Esophagus mucosa (tissue), 1 donor: ENCODE data around the gene DCDC2. TPM values are rescaled to one million over a fixed set of nuclear protein-coding genes. Genes with fewer than 3 reads are reported as not detected.
"Not testable (repeated sequence)": the region's sequence is repeated elsewhere in the genome, so short reads cannot be mapped to it uniquely, and the experiment has no call there.

Source experiments
- ATAC-seq: fragments of 200-7000 bp; cut with Tn5 transposase; one replicate; pipeline ENCODE4 v1.9.1; 2020
- total RNA-seq: library from RNA; stranded (reverse); gene quantifications from one replicate; pipeline ENCODE4 v1.2.4, GENCODE V29; 2023
- donor health status: DM: yes; HTN: yes; CAD: no.

DCDC2 gene
- total RNA-seq, 1 donor from 2014 or later: not detected

DNA sequence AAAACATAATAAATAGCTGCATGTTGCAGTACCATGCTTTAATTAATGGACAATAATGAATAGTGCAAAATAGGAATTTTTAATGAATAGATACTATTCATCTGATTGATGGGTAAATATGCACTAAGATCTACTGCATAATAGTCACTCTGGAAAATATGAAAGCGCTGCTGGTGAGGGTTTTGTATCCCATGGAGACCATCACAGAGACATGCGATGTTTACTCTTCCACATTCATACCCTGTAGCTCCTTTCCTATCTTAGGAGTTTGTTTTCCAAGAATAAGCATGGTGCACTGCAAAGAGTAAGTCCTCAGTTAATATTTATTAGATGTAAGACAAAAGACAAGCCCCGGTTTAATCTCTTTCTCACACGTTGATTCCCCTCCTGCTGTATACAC, 150.4 kb downstream of the DCDC2 start:
- no peak for ATAC-seq

DNA sequence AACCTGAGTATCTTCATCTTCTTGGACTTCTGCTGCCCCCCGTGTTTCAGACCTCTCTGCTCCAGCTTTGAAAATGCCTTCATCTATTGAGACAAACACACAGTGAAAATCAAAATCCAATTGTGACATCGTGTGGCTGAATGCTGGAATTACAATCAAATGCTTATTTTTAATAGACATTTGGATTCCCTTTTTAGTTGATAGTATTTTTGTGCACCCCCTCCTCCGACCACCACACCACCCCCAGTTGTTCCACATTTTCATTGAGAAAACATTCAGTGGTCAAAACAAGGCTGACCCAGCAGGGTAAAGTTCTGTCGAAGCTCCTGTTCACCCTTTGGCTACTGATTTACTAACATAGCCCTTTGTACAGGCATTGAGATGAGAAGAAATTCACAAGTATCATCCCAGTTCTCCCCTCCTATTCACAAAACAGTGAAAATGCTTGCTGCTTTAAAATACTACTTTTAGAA, 152.8 kb downstream of the DCDC2 start:
- no peak for ATAC-seq

DNA sequence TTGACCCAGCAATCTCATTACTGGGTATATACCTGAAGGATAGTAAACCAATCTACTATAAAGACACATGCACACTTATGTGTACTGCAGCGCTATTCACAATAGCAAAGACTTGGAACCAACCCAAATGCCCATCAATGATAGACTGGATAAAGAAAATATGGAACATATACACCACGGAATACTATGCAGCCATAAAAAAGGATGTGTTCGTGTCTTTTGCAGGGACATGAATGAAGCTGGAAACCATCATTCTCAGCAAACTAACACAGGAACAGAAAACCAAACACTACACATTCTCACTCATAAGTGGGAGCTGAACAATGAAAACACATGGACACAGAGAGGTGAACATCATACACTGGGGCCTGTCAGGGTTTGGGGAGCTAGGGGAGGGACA, 153.7 kb downstream of the DCDC2 start:
- ATAC-seq: not testable (repeated sequence)

DNA sequence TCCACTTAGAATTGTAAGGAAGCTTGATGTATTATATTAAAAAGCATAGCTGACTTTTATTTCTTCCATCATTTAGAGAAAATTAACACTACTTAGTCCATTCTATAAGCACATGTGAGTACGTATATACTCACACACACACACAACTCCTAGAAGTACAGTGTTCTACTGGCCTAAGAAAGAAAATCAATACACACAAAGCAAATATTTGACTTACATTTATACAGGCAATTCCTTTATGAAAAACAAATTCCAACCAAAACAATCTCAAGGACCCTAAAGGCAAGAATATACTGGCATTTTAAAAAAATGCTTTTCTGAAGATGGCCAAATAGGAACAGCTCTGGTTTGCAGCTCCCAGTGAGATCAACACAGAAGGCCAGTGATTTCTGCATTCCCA, 160.0 kb downstream of the DCDC2 start:
- no peak for ATAC-seq

DNA sequence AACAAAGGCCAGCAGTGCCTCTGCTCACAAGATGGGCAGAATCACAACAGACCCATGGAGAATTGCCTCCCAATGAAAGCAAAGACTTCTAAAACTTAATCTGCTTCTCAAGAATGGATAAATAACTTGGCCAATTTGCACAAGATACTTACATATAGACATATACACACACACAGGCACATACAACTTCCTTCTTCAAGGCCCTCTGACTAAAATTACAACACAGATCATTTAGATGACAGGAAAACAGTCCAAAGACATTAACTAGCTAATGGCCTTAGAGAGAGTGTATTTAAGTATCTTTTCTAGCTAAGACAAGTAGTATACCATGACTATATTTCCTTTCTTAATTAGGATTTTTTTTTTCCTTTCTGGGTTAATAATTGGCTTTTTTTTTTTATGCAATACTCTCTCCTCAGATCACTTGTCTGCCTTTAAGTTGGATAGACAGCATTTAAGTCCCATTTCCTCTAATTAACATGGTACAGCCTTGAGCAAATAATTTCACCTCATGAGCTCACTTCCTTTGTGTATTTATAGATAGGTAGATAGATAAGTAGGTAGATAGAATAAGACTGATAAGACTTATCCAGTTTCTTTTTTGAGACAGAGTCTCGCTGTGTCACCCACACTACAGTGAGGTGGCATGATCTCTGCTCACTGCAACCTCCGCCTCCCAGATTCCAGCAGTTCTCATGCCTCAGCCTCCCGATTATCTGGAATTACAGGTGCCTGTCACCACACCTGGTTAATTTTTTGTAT, 161.8 kb downstream of the DCDC2 start:
- ATAC-seq: no peak

DNA sequence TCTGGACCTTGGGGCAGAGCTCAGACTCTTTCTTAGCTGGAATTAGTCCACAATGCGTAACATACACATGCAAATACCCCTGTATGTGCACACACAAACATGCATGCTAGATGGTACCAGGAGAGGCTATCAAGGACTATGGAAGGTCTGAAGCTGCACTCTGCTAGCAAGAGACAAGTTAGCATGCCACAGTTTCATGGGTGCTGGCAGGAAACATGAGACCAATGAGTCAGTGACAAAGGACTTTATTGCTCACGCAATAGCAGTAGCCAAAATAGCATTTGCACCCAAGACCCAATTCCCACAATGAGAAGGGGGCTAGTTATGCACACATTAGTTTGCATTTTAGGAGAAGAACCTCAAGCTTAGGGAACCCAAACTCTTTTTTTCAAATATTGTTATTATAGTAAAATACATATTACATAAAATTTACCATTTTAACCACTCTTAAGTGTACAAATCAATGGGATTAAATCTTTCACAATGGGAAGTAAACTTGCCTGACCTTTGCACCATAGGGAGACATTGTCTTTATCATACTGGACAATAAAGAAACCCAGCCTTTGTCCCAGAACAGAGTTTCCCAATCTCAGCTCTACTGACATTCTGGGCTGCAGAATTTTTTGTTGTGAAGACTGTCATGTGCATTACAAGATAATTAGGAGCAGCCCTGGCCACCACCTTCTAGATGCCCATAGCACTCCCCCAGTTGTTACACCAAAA, 162.7 kb downstream of the DCDC2 start:
- no peak for ATAC-seq

DNA sequence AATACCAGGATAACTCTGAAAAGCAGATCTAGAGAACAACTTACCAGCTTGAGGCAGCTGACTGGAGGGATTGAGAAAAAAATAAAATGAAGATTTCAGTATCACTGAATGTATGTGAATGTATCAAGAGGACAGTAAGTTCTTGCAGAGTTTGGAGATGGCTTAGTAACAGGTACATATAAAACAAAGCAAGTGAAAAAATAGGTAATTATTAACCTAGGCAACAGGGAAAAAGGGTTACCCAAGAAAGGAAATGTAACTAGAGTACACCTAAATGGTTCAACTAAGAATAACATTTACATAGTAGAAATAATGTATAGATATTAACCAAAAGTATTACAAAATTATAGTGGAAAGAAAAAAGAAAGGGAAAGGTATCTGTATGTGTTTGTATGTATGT, 164.5 kb downstream of the DCDC2 start:
- ATAC-seq: no peak

DNA sequence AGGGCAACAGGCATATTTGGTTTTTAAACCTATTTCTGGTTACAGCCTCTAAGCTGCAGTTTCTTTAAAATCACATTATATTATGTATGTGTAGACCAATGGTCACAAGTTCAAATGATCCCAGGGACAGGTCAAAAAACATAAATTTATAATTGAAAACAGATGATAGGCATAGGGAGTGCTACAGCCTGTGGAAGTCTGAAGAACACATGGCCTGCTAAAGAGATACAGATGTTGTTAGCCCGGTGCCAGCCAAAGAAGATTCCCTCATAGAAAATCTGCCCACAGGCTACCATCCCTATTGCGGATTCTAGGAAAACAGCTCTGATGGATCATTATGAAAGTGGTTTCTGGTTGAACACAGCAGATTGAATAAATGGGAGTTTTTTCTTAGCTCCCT, 166.5 kb downstream of the DCDC2 start:
- no peak for ATAC-seq

DNA sequence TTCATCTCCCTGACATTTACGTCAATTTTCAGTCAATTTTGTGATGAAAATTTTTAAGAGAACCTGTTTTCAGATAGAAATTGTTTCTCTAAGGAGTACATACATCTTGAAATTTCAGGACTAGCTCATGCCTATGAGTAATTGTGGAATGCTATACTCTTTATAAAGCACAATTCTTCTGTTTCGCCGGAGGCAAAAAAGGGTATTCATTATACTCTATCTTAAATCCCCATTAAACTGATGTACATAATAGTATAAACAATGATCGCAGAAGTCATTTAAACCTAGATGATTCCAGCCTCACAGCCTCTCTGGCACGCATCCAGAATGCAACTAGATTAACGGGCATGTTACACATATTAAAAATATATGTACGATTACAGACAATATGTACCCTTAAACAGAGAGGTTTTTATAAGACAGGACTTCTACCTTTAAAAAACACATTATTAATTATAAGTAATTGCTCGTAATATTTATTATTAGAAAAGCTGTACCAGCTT, 169.2 kb downstream of the DCDC2 start:
- no peak for ATAC-seq

DNA sequence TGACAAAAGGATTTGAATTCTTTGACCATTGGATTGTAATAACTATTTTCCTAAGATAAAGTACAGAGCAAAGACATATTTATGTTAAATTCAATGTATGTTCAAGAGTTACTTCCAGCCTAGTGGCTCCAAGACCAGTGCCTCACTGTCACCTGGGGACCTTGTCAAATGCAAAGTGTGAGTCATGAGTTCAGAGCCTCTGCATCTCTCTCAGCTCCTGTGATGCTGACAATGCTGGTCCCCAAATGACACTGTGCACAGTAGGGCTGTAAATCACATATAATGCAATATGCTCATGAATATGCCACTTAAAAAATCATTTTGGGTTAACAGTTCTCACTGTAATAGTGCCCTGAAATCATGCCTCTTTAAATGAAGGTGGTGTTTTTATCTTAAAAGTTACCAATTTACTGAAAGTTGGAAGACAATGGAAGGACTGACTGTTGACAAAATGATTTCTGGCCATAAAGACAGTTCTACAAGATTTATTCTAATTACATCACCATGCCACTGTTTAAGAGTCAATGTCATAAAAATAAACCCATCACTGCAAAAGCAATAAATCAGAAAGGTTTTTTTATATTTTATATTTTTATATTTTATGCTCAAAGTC, 169.8 kb downstream of the DCDC2 start:
- no peak for ATAC-seq

DNA sequence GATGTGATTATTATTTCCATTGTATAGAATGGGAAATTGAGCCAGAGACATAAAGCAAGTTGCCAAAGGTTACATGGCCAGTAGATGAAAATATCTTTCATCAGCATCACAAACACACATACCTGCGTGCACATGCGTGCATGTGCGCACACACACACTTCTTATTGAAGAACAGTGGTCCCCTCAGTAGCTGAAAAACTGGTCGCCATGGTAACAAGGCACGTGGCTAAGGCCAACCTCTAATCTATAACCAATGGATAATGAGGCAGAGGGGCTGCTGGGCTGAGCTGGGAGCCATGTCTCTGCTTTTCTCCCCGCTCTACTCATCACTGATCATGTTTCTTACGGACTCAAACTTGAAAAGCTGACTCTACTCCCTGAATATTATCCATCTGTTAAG, 171.5 kb downstream of the DCDC2 start:
- ATAC-seq: no peak

DNA sequence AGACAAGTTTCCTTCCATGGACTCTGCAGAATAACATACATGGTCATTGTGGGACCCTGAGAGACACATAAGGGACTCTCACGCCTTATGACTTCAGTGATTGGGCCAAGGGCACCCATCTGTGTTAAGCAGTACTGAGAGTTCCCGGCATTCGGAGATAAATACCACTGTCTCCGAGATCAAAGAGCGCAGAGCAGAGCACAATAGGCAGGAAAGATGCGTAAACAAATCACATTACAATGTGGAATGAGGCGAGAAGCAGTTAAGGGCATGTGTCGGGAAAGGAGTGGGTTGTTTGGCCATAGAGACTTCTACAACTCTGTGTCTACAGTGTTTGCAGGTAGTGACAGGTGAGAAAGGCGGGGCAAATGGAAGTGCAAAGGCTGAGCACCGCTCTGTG, 174.3 kb downstream of the DCDC2 start:
- ATAC-seq: no peak

DNA sequence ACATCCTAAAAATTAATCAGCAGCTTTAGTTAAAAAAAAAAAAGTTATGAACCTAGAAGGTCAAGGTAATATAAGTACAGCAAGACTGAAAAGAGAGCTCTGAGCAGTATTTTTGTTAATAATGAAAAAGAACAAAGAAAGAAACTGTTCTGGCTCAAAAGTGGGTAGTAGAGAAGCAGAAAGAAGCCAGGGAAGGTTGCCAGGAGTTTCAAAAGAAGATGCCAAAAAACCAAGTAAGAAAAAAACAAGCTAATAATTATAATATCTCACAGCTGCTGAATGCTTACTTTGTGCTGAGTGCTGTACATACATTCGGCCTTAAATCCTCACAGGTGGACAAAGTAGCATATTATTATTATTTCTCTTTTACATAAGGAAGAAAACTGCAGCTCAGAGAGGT, 200.0 kb downstream of the DCDC2 start:
- no peak for ATAC-seq

DNA sequence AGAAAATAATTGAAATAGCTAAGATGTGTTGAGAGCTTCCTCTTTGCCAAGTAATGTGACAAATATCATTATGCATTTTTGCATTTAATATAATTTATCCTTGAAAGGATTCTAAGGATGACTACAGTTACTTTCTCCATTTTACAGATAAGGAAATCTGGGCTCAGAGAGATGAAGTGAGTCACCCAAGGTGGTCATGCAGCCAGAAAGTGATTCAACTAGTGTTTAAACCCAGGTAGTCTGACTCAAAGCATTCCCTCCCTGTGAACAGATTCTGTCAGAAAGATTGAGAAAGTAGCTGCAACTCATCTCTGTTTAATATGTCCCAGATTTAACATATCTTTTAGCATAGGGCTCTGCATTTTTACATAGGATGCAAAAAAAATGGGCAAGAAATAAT, 203.7 kb downstream of the DCDC2 start:
- no peak for ATAC-seq

DNA sequence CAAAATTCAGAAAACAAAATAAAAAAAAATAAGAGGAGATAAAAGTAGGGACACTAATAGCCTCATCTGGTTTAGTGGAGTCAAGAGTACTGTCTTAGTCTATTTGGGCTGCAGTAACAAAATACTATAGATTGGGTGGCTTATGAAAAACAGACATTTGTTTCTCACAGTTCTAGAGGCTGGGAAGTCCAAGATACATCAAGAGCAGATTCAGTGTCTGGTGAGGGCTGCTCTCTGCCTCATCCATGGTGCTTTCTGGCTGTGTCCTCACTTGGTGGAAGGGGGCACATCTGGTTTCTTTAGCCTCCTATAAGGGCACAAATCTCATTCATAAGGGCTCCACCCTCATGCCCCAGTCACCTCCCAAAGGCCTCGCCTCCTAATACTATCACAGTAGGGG, 205.8 kb downstream of the DCDC2 start:
- no peak for ATAC-seq

DNA sequence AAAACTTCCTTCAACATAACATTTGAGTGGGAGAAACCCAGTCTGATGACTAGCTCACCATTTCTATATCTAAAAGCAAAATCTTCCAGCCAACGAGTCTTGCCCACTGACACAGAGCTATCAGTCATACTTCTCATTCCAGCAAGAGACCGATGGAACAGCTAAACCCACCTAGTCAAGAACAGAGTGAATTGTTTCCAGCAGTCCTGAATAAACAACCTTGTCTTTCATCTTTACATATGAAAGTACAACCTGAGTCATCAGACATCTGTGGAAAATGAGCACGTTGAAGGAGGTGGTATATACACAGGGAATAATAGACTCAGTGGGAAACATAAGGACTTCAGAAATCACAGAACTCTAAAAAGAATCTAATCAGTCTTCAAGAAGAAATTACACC, 208.0 kb downstream of the DCDC2 start:
- no peak for ATAC-seq

DNA sequence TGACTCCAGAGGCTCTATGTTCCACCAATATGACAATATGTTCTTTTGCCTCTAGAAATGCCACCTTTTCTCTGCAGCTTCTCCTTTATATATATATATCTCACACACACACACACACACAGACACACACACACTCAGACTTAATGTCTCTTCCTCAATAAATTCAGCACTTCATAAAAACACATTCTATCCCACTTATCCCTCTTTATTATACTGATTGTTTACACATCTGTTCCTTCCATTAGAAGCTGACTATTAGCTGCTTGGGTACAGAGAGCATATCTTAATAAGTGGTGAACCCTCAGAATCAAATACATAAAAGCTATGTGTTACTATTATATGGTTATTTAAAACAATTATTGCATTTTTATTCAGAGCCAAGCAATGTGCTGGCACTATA, 208.6 kb downstream of the DCDC2 start:
- no peak for ATAC-seq

DNA sequence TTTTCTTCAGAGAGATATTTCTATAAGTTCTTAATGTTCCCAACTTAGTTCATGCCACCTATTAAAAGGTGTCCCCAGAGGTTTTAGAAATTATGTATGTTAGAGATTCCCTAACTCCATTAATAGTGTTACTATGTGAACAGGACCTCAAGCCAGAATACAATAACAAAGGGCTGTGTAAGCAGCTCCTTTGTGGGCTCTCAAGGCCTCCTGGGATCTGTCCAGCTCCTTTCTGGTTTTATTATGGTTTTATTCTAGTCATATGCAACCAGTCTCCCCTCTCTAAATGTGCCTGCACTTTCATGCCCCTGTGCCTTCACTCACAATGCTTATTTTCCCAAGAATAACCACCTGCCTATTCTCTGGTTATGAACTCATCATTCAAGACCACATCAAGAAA, 209.2 kb downstream of the DCDC2 start:
- ATAC-seq: no peak

DNA sequence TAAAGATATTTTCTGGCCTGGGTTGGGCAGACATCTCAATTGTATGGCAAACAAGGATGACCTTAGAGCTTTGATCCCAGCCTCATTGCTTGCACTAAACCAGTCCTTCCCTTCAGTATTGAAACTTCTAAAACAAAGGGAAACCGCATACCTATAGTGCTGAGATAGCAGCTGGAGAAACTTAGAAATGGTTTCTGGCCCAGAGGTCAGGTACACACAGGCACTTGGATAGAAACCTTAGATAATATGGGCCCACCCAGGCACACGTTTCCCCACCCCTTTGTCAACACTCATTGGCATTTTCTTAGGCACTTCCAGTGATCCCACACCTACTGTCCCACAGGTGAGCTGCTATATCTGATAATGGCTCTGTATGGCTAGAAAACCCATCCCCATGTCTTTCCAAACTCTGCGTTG, 209.7 kb downstream of the DCDC2 start:
- ATAC-seq: no peak

DNA sequence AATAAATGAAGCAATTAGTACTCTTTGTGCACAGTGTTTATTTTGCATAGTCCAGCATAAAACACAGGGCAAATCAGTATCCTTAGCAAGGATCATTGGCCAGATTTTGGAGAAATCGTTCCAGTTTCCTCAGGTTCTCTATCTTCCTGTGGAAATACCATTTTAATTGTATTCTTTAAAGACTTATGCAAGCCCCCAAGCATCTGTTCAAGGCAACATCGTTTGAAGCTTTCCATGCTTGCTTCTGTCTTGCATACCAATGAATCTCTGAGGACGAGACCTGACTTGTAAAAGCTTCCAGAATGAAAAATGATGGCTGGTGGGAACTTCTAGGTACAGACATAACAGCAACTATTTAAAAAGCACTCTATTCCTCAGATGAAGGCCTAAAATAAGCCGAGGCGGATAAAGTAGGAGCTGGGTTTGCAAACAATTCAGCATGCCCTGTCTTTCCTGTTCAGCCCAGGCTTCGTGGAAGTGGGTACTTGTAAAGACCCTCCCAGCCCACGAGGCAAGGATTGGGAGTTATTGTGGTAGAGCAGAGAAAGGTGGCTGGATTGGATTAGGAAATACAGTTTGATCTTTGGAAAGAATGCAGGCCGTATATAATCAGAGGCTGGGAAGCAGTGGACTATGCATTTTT, 210.2 kb downstream of the DCDC2 start:
- no peak for ATAC-seq

DNA sequence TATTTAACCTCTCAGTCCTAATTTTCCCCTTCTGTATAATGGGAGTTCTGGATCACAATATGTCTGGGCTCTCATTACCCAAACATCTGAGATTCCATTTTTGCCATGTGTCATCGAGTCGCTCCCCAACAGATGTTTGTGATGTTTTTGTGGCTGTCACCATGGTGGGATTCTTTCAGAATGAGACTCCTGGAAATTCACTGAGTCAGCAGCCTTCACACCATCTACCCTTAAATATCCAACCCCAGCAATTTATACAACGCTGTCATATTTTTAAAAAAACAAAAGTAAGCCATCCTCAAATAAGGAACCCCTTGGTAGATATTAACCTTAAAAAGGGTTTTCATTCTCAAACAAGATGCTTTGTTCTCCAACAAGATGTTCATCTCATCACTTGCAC, 211.0 kb downstream of the DCDC2 start:
- ATAC-seq: no peak

DNA sequence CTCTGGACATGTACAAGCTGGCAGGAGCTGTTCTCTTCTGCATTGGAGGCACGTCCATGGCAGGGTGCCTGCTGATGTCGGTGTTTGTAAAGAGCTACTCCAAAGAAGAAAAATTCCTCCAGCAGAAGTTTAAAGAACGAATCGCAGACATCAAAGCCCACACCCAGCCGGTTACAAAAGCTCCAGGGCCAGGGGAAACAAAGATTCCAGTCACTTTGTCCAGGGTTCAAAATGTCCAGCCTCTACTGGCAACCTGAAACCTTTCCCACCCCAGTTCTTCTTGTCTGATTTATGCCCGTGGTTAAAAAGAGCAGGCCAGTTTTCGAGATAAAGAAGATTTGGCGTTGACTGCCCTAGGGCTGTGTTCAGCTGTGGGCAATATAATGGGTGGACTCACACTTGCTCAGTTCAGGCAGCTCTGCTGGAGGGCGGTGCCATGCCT, 212.1 kb downstream of the DCDC2 start:
- no peak for ATAC-seq

DNA sequence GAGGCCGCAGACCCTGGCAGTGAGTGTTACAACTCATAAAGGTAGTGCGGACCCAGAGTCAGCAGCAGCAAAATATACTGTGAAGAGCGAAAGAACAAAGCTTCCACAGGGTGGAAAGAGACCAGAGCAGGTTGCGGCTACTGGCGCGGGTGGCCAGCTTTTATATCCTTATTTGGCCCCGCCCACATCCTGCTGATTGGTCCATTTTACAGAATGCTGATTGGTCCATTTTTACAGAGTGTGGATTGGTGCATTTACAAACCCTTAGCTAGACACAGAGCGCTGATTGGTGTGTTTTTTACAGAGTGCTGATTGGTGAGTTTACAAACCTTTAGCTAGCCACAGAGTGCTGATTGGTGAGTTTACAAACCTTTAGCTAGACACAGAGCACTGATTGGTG, 215.1 kb downstream of the DCDC2 start:
- ATAC-seq: not testable (repeated sequence)
